WTC11 (cell line): ENCODE results near the gene KPNA3. TPM values are rescaled to one million over a fixed set of nuclear protein-coding genes. Genes with fewer than 3 reads are reported as not detected.
"Not testable (repeated sequence)": the region's sequence is repeated elsewhere in the genome, so short reads cannot be mapped to it uniquely, and the experiment has no call there.

ENCODE experiments used
- ATAC-seq: fragments of 200-7000 bp; cut with Tn5 transposase; 2 replicates; pipeline ENCODE4 v1.10.0; 2021; ENCODE audit warnings: mild to moderate bottlenecking, moderate library complexity
- CTCF ChIA-PET: fragments of 300-600 bp; sonication (Branson Sonifier 250); formaldehyde crosslinking; loops from one replicate; lab custom pipeline; 2021; ENCODE audit warnings: antibody characterized with exemption; lab: Charles Lee
- POLR2A ChIA-PET: fragments of 350-600 bp; sonication (Branson Sonifier 250); formaldehyde crosslinking; loops from one replicate; lab custom pipeline; 2021; ENCODE audit warnings: antibody characterized with exemption; lab: Charles Lee
- DNase-seq: peaks from one replicate; pipeline ENCODE4 v3.0.0; 2021; ENCODE audit warnings: low spot score
- H3K27ac Mint-ChIP-seq: 2 replicates; pipeline ENCODE4 v1.8.0; 2021; ENCODE audit warnings: mixed read lengths
- H3K27me3 Mint-ChIP-seq: 2 replicates; pipeline ENCODE4 v1.8.0; 2021; ENCODE audit warnings: low read depth, mild to moderate bottlenecking, moderate library complexity, mixed read lengths
- H3K36me3 Mint-ChIP-seq: 2 replicates; pipeline ENCODE4 v1.8.0; 2021; ENCODE audit warnings: mixed read lengths
- H3K4me1 Mint-ChIP-seq: 2 replicates; pipeline ENCODE4 v1.8.0; 2022; ENCODE audit warnings: mixed read lengths
- H3K4me3 Mint-ChIP-seq: 2 replicates; pipeline ENCODE4 v1.8.0; 2021; ENCODE audit warnings: mild to moderate bottlenecking, moderate library complexity, mixed read lengths
- H3K9me3 Mint-ChIP-seq: 2 replicates; pipeline ENCODE4 v1.8.0; 2021; ENCODE audit warnings: mixed read lengths
- AR ChIP-seq: fragments of 250-450 bp; sonication (Bioruptor Pico); IDR thresholded peaks from 2 replicates; pipeline ENCODE4 v1.9.0; 2021; ENCODE audit warnings: mild to moderate bottlenecking
- ATF3 ChIP-seq: sonication (generic); formaldehyde crosslinking; conservative IDR thresholded peaks from 2 replicates; pipeline ENCODE4 v1.8.1; 2022; ENCODE audit warnings: mild to moderate bottlenecking, missing genetic modification reagents
- FOXP1 ChIP-seq: sonication (generic); formaldehyde crosslinking; IDR thresholded peaks from 2 replicates; pipeline ENCODE4 v1.8.0; 2022; ENCODE audit warnings: missing genetic modification reagents, mild to moderate bottlenecking, moderate library complexity, borderline replicate concordance
- FOXP4 ChIP-seq: sonication (generic); formaldehyde crosslinking; IDR thresholded peaks from 2 replicates; pipeline ENCODE4 v1.8.0; 2022; ENCODE audit warnings: mild to moderate bottlenecking, missing genetic modification reagents
- JAZF1 ChIP-seq: fragments of 250-450 bp; sonication (Bioruptor Pico); IDR thresholded peaks from 2 replicates; pipeline ENCODE4 v1.9.0; 2021; ENCODE audit warnings: moderate library complexity, mild to moderate bottlenecking, inconsistent platforms
- KAT7 ChIP-seq: sonication (generic); formaldehyde crosslinking; IDR thresholded peaks from 2 replicates; pipeline ENCODE4 v1.8.1; 2023; ENCODE audit warnings: missing genetic modification reagents, mild to moderate bottlenecking, borderline replicate concordance
- NR3C1 ChIP-seq: sonication (generic); formaldehyde crosslinking; conservative IDR thresholded peaks from 2 replicates; pipeline ENCODE4 v1.8.1; 2023; ENCODE audit warnings: low read depth, mild to moderate bottlenecking, missing genetic modification reagents
- SOX15 ChIP-seq: fragments of 250-450 bp; sonication (Bioruptor Pico); IDR thresholded peaks from 2 replicates; pipeline ENCODE4 v1.9.0; 2021; ENCODE audit warnings: mild to moderate bottlenecking
- SP1 ChIP-seq: sonication (generic); formaldehyde crosslinking; conservative IDR thresholded peaks from 2 replicates; pipeline ENCODE4 v1.8.1; 2022; ENCODE audit warnings: missing genetic modification reagents
- TEAD1 ChIP-seq: sonication (generic); formaldehyde crosslinking; IDR thresholded peaks from 2 replicates; pipeline ENCODE4 v1.8.0; 2022; ENCODE audit warnings: mild to moderate bottlenecking, missing genetic modification reagents
- ZNF121 ChIP-seq: sonication (generic); formaldehyde crosslinking; IDR thresholded peaks from 2 replicates; pipeline ENCODE4 v1.8.0; 2023; ENCODE audit warnings: missing genetic modification reagents
- total RNA-seq: library from RNA; stranded (reverse); gene quantifications from 3 replicates; pipeline ENCODE4 v1.2.3, GENCODE V29; 2021
- TF ChIP-seq, protein P1 (sequence below): sonication (generic); formaldehyde crosslinking; IDR thresholded peaks from 2 replicates; pipeline ENCODE4 v1.8.1; 2023; ENCODE audit warnings: mild to moderate bottlenecking, missing genetic modification reagents, borderline replicate concordance
- TF ChIP-seq, protein P2 (sequence below): sonication (generic); formaldehyde crosslinking; IDR thresholded peaks from 2 replicates; pipeline ENCODE4 v1.8.1; 2022; ENCODE audit warnings: missing genetic modification reagents, borderline replicate concordance

KPNA3 gene
- total RNA-seq, 1 experiment from 2014 or later = 44.4 TPM

GRCh38 chr13:49772828-49773227 is 19.7 kb downstream of the KPNA3 start (continued):
- no peak for TF ChIP-seq FOXP4 (CRISPR knock-in tag)
- no peak for TF ChIP-seq ATF3 (CRISPR knock-in tag)
- TF ChIP-seq, all 79 proteins: peak for 0

- DNase-seq, H3K27me3 Mint-ChIP-seq, CTCF ChIA-PET, H3K27ac Mint-ChIP-seq, ATAC-seq, POLR2A ChIA-PET, H3K4me3 Mint-ChIP-seq, H3K4me1 Mint-ChIP-seq: not testable (repeated sequence)
- Mint-ChIP-seq H3K36me3 (peaks cover 54% of the 10 kb centered on the region), H3K9me3 (peaks cover 41% of the 10 kb centered on the region)
Measured at GRCh38 chr13:49761811-49762210, 30.7 kb downstream of the KPNA3 start.

DNA sequence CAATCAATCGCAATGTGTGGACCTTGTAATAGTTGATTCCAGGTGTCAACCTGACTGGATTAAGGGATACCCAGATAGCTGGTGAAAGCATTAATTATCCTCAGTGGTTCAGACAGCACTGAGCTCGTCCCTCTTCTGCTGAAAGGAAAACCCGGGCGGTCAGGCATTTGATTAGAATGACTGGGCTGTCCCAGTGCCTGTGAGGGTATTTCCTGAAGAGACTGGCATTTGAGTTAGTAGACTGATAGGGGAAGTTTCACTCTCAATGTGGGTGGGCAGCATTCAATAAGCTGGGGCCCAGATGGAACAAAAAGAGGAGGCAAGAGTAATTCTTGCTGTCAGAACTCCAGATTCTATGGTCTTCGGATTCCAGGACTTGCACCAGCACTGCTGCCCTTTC is 31.9 kb downstream of the KPNA3 start:
- Mint-ChIP-seq H3K27me3 (no peaks in the 10 kb centered on the region), H3K27ac (no peak overlapping the region), H3K9me3 (peaks cover 41% of the 10 kb centered on the region), H3K4me1 (no peaks in the 10 kb centered on the region), H3K4me3 (no peak overlapping the region), H3K36me3 (peaks cover 54% of the 10 kb centered on the region)
- ChIA-PET POLR2A (no interaction called here), CTCF (no interaction called here)
- DNase-seq (no peak), ATAC-seq (no peak)
- TF ChIP-seq KAT7 (no peak), NR3C1 (CRISPR knock-in tag) (no peak), JAZF1 (no peak), SOX15 (CRISPR knock-in tag) (no peak), FOXP1 (no peak)
- TF ChIP-seq, protein P1, sequence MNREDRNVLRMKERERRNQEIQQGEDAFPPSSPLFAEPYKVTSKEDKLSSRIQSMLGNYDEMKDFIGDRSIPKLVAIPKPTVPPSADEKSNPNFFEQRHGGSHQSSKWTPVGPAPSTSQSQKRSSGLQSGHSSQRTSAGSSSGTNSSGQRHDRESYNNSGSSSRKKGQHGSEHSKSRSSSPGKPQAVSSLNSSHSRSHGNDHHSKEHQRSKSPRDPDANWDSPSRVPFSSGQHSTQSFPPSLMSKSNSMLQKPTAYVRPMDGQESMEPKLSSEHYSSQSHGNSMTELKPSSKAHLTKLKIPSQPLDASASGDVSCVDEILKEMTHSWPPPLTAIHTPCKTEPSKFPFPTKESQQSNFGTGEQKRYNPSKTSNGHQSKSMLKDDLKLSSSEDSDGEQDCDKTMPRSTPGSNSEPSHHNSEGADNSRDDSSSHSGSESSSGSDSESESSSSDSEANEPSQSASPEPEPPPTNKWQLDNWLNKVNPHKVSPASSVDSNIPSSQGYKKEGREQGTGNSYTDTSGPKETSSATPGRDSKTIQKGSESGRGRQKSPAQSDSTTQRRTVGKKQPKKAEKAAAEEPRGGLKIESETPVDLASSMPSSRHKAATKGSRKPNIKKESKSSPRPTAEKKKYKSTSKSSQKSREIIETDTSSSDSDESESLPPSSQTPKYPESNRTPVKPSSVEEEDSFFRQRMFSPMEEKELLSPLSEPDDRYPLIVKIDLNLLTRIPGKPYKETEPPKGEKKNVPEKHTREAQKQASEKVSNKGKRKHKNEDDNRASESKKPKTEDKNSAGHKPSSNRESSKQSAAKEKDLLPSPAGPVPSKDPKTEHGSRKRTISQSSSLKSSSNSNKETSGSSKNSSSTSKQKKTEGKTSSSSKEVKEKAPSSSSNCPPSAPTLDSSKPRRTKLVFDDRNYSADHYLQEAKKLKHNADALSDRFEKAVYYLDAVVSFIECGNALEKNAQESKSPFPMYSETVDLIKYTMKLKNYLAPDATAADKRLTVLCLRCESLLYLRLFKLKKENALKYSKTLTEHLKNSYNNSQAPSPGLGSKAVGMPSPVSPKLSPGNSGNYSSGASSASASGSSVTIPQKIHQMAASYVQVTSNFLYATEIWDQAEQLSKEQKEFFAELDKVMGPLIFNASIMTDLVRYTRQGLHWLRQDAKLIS = no peak

GRCh38 chr13:49759503-49759902 is 33.0 kb downstream of the KPNA3 start:
- Mint-ChIP-seq H3K36me3 (peaks cover 49% of the 10 kb centered on the region), H3K4me1 (peaks cover 1% of the 10 kb centered on the region; the same call in 1 of the 2 replicates), H3K9me3 (peaks cover 36% of the 10 kb centered on the region), H3K27me3 (no peaks in the 10 kb centered on the region), H3K4me3 (no peak overlapping the region)
- ChIA-PET POLR2A (interaction anchor here (0.5 kb wide), 1 partner anchor 1362 kb away, joined by 6 read pairs; no protein-coding TSS in a partner anchor), CTCF (no interaction called here)
- 0 out of 2 replicates have a peak, but pooled peaks have one; percentile 32 for TF ChIP-seq ZNF121 (CRISPR knock-in tag)
- no peak for TF ChIP-seq FOXP1
- TF ChIP-seq, all 79 proteins: peak for 1
- no peak for ATAC-seq
- DNase-seq = no peak
- no peak overlapping the region for H3K27ac Mint-ChIP-seq

GRCh38 chr13:49756263-49756662 is 36.2 kb downstream of the KPNA3 start:
- H3K36me3 Mint-ChIP-seq = peaks cover 29% of the 10 kb centered on the region

More at GRCh38 chr13:49756263-49756662, 36.2 kb downstream of the KPNA3 start:
- no peak overlapping the region for H3K4me3 Mint-ChIP-seq
- H3K4me1 Mint-ChIP-seq = peaks cover 16% of the 10 kb centered on the region
- H3K27ac Mint-ChIP-seq = no peak overlapping the region
- H3K9me3 Mint-ChIP-seq = peaks cover 21% of the 10 kb centered on the region
- TF ChIP-seq TEAD1 (no peak), ZNF121 (CRISPR knock-in tag) (no peak), SP1 (CRISPR knock-in tag) (no peak), AR (CRISPR knock-in tag) (no peak)
- TF ChIP-seq, protein P2, sequence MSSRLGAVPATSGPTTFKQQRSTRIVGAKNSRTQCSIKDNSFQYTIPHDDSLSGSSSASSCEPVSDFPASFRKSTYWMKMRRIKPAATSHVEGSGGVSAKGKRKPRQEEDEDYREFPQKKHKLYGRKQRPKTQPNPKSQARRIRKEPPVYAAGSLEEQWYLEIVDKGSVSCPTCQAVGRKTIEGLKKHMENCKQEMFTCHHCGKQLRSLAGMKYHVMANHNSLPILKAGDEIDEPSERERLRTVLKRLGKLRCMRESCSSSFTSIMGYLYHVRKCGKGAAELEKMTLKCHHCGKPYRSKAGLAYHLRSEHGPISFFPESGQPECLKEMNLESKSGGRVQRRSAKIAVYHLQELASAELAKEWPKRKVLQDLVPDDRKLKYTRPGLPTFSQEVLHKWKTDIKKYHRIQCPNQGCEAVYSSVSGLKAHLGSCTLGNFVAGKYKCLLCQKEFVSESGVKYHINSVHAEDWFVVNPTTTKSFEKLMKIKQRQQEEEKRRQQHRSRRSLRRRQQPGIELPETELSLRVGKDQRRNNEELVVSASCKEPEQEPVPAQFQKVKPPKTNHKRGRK (CRISPR knock-in tag) = no peak
- H3K27me3 Mint-ChIP-seq = no peaks in the 10 kb centered on the region
- no peak for DNase-seq
- ChIA-PET CTCF (no interaction called here), POLR2A (interaction anchor here (0.9 kb wide), 1 partner anchor 37 kb away, joined by 4 read pairs; no protein-coding TSS in a partner anchor)
- no peak for ATAC-seq
